Gastroesophageal sphincter (tissue), 4 donors: ENCODE data around the gene ST8SIA5. TPM values are rescaled to one million over a fixed set of nuclear protein-coding genes. Genes with fewer than 3 reads are reported as not detected.

Experiments used
- ATAC-seq: fragments of 150-250 bp; one replicate; pipeline ENCODE4 v1.9.1; 2016; ENCODE audit warnings: mild to moderate bottlenecking, moderate library complexity
- H3K27ac ChIP-seq, 4 donors: fragments of 200-600 bp; sonication (generic) in 3 of 4; 1 replicate in 3 of 4; 2 replicates in 1 of 4; pipeline ENCODE4 v1.5.1; 2016 to 2019
- H3K27me3 ChIP-seq: fragments of 200-600 bp; sonication (generic); one replicate; pipeline ENCODE4 v1.5.1; 2019
- H3K36me3 ChIP-seq, 2 donors: fragments of 200-600 bp; sonication (generic); one replicate each; pipeline ENCODE4 v1.5.1; 2019; ENCODE audit warnings: control low read depth in 1 of 2
- H3K4me1 ChIP-seq, 3 donors: fragments of 200-600 bp; sonication (generic); 1 replicate in 2 of 3; 2 replicates in 1 of 3; pipeline ENCODE4 v1.5.1; 2016 to 2019; ENCODE audit warnings: control low read depth in 2 of 3
- H3K4me3 ChIP-seq, 2 donors: fragments of 200-600 bp; sonication (generic); one replicate each; pipeline ENCODE4 v1.5.1; 2019; ENCODE audit warnings: mild to moderate bottlenecking in 1 of 2, moderate library complexity in 1 of 2
- H3K9me3 ChIP-seq, 3 donors: fragments of 200-600 bp; sonication (generic); one replicate each; pipeline ENCODE4 v1.5.1; 2017 to 2019; ENCODE audit warnings: control low read depth in 2 of 3
- CTCF ChIP-seq, 4 experiments: fragments of 200-600 bp in 2 of 4; fragments of 450-650 bp in 2 of 4; sonication (generic) in 1 of 4; IDR thresholded peaks; one replicate each; pipeline ENCODE4 v1.5.1; 2017 to 2019; ENCODE audit warnings: antibody characterized with exemption in 4 of 4, mild to moderate bottlenecking in 2 of 4, moderate library complexity in 2 of 4
- EP300 ChIP-seq: sonication (generic); formaldehyde crosslinking; IDR thresholded peaks from one replicate; pipeline ENCODE4 v1.6.1; 2017; ENCODE audit warnings: antibody characterized with exemption, mild to moderate bottlenecking
- POLR2A ChIP-seq, 2 donors: fragments of 450-650 bp; IDR thresholded peaks; one replicate each; pipeline ENCODE4 v1.6.1; 2017; ENCODE audit warnings: antibody characterized with exemption in 2 of 2, mild to moderate bottlenecking in 2 of 2, moderate library complexity in 1 of 2
- POLR2AphosphoS5 ChIP-seq: sonication (generic); formaldehyde crosslinking; IDR thresholded peaks from one replicate; pipeline ENCODE4 v1.6.1; 2017; ENCODE audit warnings: antibody characterized with exemption
- WGBS, 2 donors: methylation state at CpG; one replicate each; pipeline ENCODE4 v1.1.5; 2018; ENCODE audit warnings: low coverage in 1 of 2; 5-methylcytosine and 5-hydroxymethylcytosine counted together
- total RNA-seq, 4 donors: library from RNA; depleted of rRNA; stranded (reverse); fragments of >200 nt; gene quantifications; one replicate each; pipeline ENCODE4 v1.1.0, GENCODE V29; 2016

ST8SIA5 gene
- total RNA-seq, 4 donors from 2014 or later: 0.08 to 0.27 TPM; not detected in 2

GRCh38 chr18:46767217-46767616, 10.4 kb upstream of the ST8SIA5 start:
- no peak for TF ChIP-seq CTCF (IDR thresholded peaks at IDR 0.05)
- no peak for TF ChIP-seq EP300
- no peak for TF ChIP-seq POLR2A (IDR thresholded peaks at IDR 0.05)
- no peak for TF ChIP-seq POLR2AphosphoS5
- H3K4me1 ChIP-seq: no peaks in the 10 kb centered on the region

DNA sequence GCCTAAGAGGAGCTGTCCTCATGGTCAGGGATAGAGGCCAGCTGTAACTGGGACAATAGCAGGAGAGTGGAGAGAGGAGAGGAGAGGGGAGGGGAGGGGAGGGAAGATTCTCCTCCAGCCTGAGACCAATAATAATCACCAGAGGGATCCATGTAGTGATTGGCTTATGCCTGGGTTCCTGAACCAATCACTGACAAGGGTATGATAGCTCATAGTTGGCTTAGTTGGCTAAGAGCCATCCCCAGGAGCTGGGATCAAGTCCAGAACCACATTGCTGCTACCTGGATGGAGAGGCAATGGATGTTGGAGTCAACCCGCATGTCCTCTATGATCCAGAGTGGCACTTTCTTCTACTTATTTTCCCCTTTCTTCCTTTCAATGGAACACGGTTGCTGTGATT, 7.7 kb upstream of the ST8SIA5 start:
- 86% methylated on average over 2 of the region's 2 CpGs; no CpG with 5 or more reads in 1 of the 2 donors for WGBS, 2 donors

More at GRCh38 chr18:46767217-46767616, 10.4 kb upstream of the ST8SIA5 start:
- H3K27ac ChIP-seq: no peak overlapping the region
- H3K4me3 ChIP-seq: no peak overlapping the region
- H3K36me3 ChIP-seq: no peaks in the 10 kb centered on the region
- peaks cover 14% of the 10 kb centered on the region for H3K27me3 ChIP-seq
- ATAC-seq: no peak
- H3K9me3 ChIP-seq: no peaks in the 10 kb centered on the region

DNA sequence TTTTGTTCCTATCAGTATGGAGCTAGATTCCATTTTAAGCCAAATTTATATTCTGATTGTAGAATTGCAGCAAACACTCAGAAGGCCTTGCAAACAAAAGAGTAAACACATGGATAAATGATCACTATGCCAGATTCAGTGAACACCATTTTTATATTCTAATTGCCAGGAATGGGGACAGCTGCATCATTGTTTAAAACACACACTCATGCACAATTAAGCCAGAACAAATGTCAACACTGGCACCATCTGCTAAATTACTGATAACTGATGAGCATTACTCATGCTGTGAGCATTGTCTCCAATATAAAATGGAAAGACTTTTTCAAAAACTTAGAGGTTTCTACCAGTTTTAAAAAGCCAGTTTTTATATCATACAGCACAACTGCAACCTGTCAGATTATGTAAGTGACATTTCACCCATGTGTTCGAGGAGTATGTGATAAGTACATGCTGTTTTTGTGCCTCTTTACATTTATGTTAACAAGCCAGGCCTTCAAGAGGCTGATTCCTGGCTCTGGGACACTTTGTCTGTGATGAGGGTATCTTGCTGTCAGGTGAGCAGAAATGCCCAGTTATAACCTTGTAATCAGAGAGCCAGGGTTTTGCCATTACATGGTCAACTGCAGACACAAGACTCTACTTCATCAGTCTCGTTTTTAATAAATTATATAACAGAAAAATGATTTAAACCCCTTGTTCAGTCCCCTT, 4.4 kb upstream of the ST8SIA5 start:
- Histone ChIP-seq H3K4me3 (no peak overlapping the region), H3K27ac (no peak overlapping the region), H3K36me3 (no peaks in the 10 kb centered on the region), H3K9me3 (no peaks in the 10 kb centered on the region), H3K27me3 (peaks cover 54% of the 10 kb centered on the region), H3K4me1 (peaks cover 0 to 19% (median 9%) of the 10 kb centered on the region in 3 donors)
- WGBS, 2 donors: 44 to 76% methylated on average over 1 to 2 of the region's 2 CpGs
- no peak for ATAC-seq
- no peak for TF ChIP-seq CTCF (IDR thresholded peaks at IDR 0.05)
- no peak for TF ChIP-seq EP300
- no peak for TF ChIP-seq POLR2A (IDR thresholded peaks at IDR 0.05)
- TF ChIP-seq POLR2AphosphoS5: no peak

More for the DNA sequence above, 7.7 kb upstream of the ST8SIA5 start:
- Histone ChIP-seq H3K36me3 (no peaks in the 10 kb centered on the region), H3K9me3 (no peaks in the 10 kb centered on the region), H3K27me3 (peaks cover 29% of the 10 kb centered on the region), H3K4me1 (no peaks in the 10 kb centered on the region), H3K4me3 (no peak overlapping the region), H3K27ac (no peak overlapping the region)
- no peak for ATAC-seq
- TF ChIP-seq EP300 (no peak), POLR2AphosphoS5 (no peak), CTCF (IDR thresholded peaks at IDR 0.05) (no peak), POLR2A (IDR thresholded peaks at IDR 0.05) (no peak)

- no peaks in the 10 kb centered on the region for H3K9me3 ChIP-seq
- TF ChIP-seq CTCF (IDR thresholded peaks at IDR 0.05): no peak
- ATAC-seq: no peak
- H3K4me3 ChIP-seq: no peak overlapping the region
- H3K36me3 ChIP-seq: no peaks in the 10 kb centered on the region
- H3K27ac ChIP-seq: no peak overlapping the region
- H3K27me3 ChIP-seq: peaks cover 67% of the 10 kb centered on the region
- 39 to 56% methylated on average over 3 to 5 of the region's 6 CpGs for WGBS, 2 donors
- H3K4me1 ChIP-seq: peaks cover 0 to 24% (median 9%) of the 10 kb centered on the region in 3 donors
Measured at GRCh38 chr18:46759890-46760289, 3.0 kb upstream of the ST8SIA5 start.

- H3K27ac ChIP-seq: no peak overlapping the region
- H3K27me3 ChIP-seq: peaks cover 79% of the 10 kb centered on the region
- H3K4me1 ChIP-seq: peaks cover 0 to 24% (median 9%) of the 10 kb centered on the region in 3 donors
- WGBS, 2 donors: 0 to 17% methylated on average over 5 of the region's 41 CpGs
- TF ChIP-seq POLR2A (IDR thresholded peaks at IDR 0.05) (no peak), EP300 (no peak), POLR2AphosphoS5 (no peak), CTCF (IDR thresholded peaks at IDR 0.05) (no peak)
- no peaks in the 10 kb centered on the region for H3K36me3 ChIP-seq
- no peak for ATAC-seq
- peak overlapping the region in 1 of 2 donors; percentile 34 for H3K4me3 ChIP-seq
- no peaks in the 10 kb centered on the region for H3K9me3 ChIP-seq
Measured at GRCh38 chr18:46756025-46756558, 761 bp downstream of the ST8SIA5 start.
